Caco-2 (cell line): ENCODE data around the gene TIMP4. TPM values are rescaled to one million over a fixed set of nuclear protein-coding genes. Genes with fewer than 3 reads are reported as not detected.

Experiments
- BruUV-seq: library from RNA; stranded (reverse); fragments of 400-500 nt; replicated peaks from 2 replicates; lab custom pipeline; 2021; lab: Mats Ljungman, UMichigan
- CTCF ChIA-PET: fragments of 300-600 bp; sonication (Branson Sonifier 250); formaldehyde crosslinking; loops from one replicate; lab custom pipeline; 2022; ENCODE audit warnings: antibody characterized with exemption; lab: Charles Lee
- POLR2A ChIA-PET: fragments of 300-600 bp; sonication (Branson Sonifier 250); formaldehyde crosslinking; loops from one replicate; lab custom pipeline; 2022; ENCODE audit warnings: antibody characterized with exemption; lab: Charles Lee
- DNase-seq, 2 experiments: peaks; one replicate each; pipeline versions ENCODE4 v3.0.0 to v3.0.0-alpha.2; 2020 to 2022
- H3K27me3 ChIP-seq: replicated peaks from 2 replicates; pipeline ENCODE4 v1.6.0; 2011; ENCODE audit warnings: low read length; ENCODE audit not compliant: control insufficient read depth, insufficient read depth
- H3K36me3 ChIP-seq: 2 replicates; pipeline ENCODE4 v1.5.1; 2011; ENCODE audit warnings: low read length; ENCODE audit not compliant: control insufficient read depth, insufficient read depth
- H3K4me1 ChIP-seq: fragments of 250-450 bp; sonication (Bioruptor Pico); 2 replicates; pipeline ENCODE4 v1.5.1; 2020; ENCODE audit warnings: mild to moderate bottlenecking
- H3K4me3 ChIP-seq: 2 replicates; pipeline ENCODE4 v1.5.1; 2011; ENCODE audit warnings: low read depth, mild to moderate bottlenecking, control low read depth, low read length
- H3K9me3 ChIP-seq: fragments of 250-450 bp; sonication (Bioruptor Pico); 2 replicates; pipeline ENCODE4 v1.5.1; 2020; ENCODE audit warnings: mild to moderate bottlenecking, moderate library complexity
- H3K27ac Mint-ChIP-seq: one replicate; pipeline ENCODE4 v1.8.0; 2022; ENCODE audit warnings: mixed read lengths; ENCODE audit not compliant: unreplicated experiment
- H3K27me3 Mint-ChIP-seq: one replicate; pipeline ENCODE4 v1.8.0; 2022; ENCODE audit warnings: mixed read lengths; ENCODE audit not compliant: insufficient read depth, unreplicated experiment
- H3K36me3 Mint-ChIP-seq: one replicate; pipeline ENCODE4 v1.8.0; 2022; ENCODE audit warnings: mild to moderate bottlenecking, mixed read lengths; ENCODE audit not compliant: insufficient read depth, unreplicated experiment
- H3K4me1 Mint-ChIP-seq: one replicate; pipeline ENCODE4 v1.8.0; 2022; ENCODE audit warnings: low read depth, mixed read lengths; ENCODE audit not compliant: unreplicated experiment
- H3K4me3 Mint-ChIP-seq: one replicate; pipeline ENCODE4 v1.8.0; 2022; ENCODE audit warnings: mild to moderate bottlenecking, moderate library complexity, mixed read lengths; ENCODE audit not compliant: unreplicated experiment
- H3K9me3 Mint-ChIP-seq: one replicate; pipeline ENCODE4 v1.8.0; 2022; ENCODE audit warnings: mixed read lengths; ENCODE audit not compliant: unreplicated experiment
- intact Hi-C: fragments of 100-400 bp; cut with micrococcal nuclease; formaldehyde crosslinking; loops from one replicate; pipeline ENCODE4 v1.10.0; 2022; ENCODE audit not compliant: unreplicated experiment
- total RNA-seq: library from RNA; stranded (reverse); gene quantifications from 2 replicates; pipeline ENCODE4 v1.2.3, GENCODE V29; 2022
- TF ChIP-seq, protein P1 (sequence below), 2 experiments: fragments of 200-600 bp in 1 of 2; IDR thresholded peaks; 1 replicate in 1 of 2; 2 replicates in 1 of 2; pipeline versions ENCODE4 v1.5.1 to v1.8.0; 2011 to 2022; ENCODE audit warnings: antibody characterized with exemption in 1 of 2, control low read depth in 1 of 2, inconsistent platforms in 1 of 2, low read depth in 1 of 2, low read length in 1 of 2, mild to moderate bottlenecking in 1 of 2, moderate library complexity in 1 of 2; ENCODE audit not compliant: insufficient read depth in 1 of 2, severe bottlenecking in 1 of 2, unreplicated experiment in 1 of 2

The TIMP4 gene
- total RNA-seq, 1 experiment from 2014 or later, result 1.4 TPM

DNA sequence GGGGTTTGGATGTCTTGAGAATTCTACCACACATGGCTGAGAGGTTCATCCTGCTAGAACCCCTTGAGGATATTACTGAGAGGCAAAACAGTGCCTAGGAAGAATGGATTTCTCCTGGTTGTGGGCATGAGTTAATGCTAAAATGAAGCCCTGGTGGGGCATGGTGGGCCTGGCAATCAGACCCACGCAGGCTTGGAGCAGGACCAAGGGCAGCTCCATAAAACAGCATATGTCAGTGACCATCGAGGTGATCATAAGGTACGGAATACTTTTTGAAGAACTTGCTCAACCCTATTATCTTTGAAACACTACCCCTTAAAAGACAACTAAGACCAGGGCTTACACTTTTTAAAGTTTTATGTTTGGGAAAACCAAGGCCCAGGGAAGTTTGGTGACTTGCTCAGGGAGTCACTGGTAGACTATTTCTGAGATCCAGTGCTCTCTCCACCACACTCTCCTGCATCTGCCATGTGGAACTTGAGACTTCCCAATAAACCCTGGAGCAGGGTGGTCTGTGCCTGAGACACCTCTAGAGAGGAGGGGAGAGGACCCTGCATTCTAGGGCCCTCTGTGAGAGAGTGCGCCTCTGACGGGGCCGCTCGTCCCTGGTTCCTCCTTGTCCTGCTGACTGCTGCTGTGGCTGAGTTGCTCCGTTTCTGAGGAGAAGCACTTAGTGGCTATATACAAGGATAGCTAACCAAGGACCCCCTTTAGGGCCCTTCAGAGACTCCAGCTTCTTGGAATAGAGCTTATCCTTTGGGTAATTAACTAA is 28.0 kb upstream of the TIMP4 start:
- H3K4me3 Mint-ChIP-seq, result no peak overlapping the region
- H3K9me3 Mint-ChIP-seq, result peaks cover 2% of the 10 kb centered on the region
- no peaks in the 10 kb centered on the region for H3K36me3 Mint-ChIP-seq
- Histone ChIP-seq H3K4me1 (peaks cover 11% of the 10 kb centered on the region; the same call in 1 of the 2 replicates), H3K4me3 (no peak overlapping the region), H3K9me3 (no peaks in the 10 kb centered on the region), H3K27me3 (no peaks in the 10 kb centered on the region), H3K36me3 (no peaks in the 10 kb centered on the region)
- peaks cover 25% of the 10 kb centered on the region for H3K4me1 Mint-ChIP-seq
- no TSS peak for BruUV-seq
- no peak for DNase-seq
- ChIA-PET CTCF (no interaction called here), POLR2A (no interaction called here)
- H3K27me3 Mint-ChIP-seq, result no peaks in the 10 kb centered on the region
- TF ChIP-seq, protein P1, sequence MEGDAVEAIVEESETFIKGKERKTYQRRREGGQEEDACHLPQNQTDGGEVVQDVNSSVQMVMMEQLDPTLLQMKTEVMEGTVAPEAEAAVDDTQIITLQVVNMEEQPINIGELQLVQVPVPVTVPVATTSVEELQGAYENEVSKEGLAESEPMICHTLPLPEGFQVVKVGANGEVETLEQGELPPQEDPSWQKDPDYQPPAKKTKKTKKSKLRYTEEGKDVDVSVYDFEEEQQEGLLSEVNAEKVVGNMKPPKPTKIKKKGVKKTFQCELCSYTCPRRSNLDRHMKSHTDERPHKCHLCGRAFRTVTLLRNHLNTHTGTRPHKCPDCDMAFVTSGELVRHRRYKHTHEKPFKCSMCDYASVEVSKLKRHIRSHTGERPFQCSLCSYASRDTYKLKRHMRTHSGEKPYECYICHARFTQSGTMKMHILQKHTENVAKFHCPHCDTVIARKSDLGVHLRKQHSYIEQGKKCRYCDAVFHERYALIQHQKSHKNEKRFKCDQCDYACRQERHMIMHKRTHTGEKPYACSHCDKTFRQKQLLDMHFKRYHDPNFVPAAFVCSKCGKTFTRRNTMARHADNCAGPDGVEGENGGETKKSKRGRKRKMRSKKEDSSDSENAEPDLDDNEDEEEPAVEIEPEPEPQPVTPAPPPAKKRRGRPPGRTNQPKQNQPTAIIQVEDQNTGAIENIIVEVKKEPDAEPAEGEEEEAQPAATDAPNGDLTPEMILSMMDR (IDR thresholded peaks at IDR 0.05; ENCODE audit: insufficient read depth in 1 of 2, low read depth in 1 of 2, low read length in 1 of 2, severe bottlenecking in 1 of 2, unreplicated experiment in 1 of 2), result no peak
- intact Hi-C loops, result no loop called here
- no peak overlapping the region for H3K27ac Mint-ChIP-seq

- no peaks in the 10 kb centered on the region for H3K36me3 ChIP-seq
- ChIA-PET POLR2A (no interaction called here), CTCF (no interaction called here)
- TF ChIP-seq, protein P1 (IDR thresholded peaks at IDR 0.05; ENCODE audit: insufficient read depth in 1 of 2, low read depth in 1 of 2, low read length in 1 of 2, severe bottlenecking in 1 of 2, unreplicated experiment in 1 of 2), result no peak
- BruUV-seq, result no TSS peak
- H3K27me3 ChIP-seq, result no peaks in the 10 kb centered on the region
- Mint-ChIP-seq H3K4me3 (no peak overlapping the region), H3K27me3 (no peaks in the 10 kb centered on the region), H3K9me3 (no peaks in the 10 kb centered on the region), H3K27ac (no peak overlapping the region), H3K36me3 (no peaks in the 10 kb centered on the region), H3K4me1 (peaks cover 25% of the 10 kb centered on the region)
- intact Hi-C loops, result no loop called here
- no peak overlapping the region for H3K4me3 ChIP-seq
- peaks cover 11% of the 10 kb centered on the region; the same call in 1 of the 2 replicates for H3K4me1 ChIP-seq
- H3K9me3 ChIP-seq, result no peaks in the 10 kb centered on the region
- DNase-seq, result no peak
Observed at GRCh38 chr3:12186046-12186445, 27.3 kb upstream of the TIMP4 start.

DNA sequence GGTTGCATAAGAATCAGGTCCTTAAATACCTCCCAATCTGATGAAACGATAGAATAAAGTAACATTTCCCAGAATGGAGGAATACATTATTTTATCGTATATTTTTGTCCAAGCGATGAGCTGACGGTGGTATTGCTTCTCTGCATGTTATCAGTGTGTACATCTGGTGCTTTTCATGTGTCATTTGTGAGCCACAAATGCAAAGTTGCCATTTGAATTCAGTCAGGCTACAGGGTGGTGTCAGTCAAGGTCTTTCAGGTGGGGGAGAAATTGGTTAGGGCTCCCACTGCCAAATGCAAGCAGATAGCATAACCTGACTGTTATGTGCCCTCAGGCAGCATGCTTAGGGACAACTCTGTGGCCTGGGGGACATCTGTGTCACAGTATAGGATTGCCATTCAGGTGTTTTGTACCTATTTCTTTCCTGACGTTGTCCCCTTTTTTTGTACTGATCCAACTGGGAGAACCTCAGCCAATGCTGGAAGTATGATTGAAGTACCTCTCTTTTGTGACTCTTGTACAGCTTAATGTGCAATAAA is 26.5 kb upstream of the TIMP4 start:
- Histone ChIP-seq H3K4me3 (no peak overlapping the region), H3K36me3 (no peaks in the 10 kb centered on the region), H3K9me3 (no peaks in the 10 kb centered on the region), H3K4me1 (peaks cover 11% of the 10 kb centered on the region; the same call in 1 of the 2 replicates), H3K27me3 (no peaks in the 10 kb centered on the region)
- Mint-ChIP-seq H3K27ac (no peak overlapping the region), H3K36me3 (no peaks in the 10 kb centered on the region), H3K9me3 (no peaks in the 10 kb centered on the region), H3K4me1 (peaks cover 25% of the 10 kb centered on the region), H3K27me3 (no peaks in the 10 kb centered on the region), H3K4me3 (no peak overlapping the region)
- no peak for DNase-seq
- no TSS peak for BruUV-seq
- TF ChIP-seq, protein P1 (IDR thresholded peaks at IDR 0.05; ENCODE audit: insufficient read depth in 1 of 2, low read depth in 1 of 2, low read length in 1 of 2, severe bottlenecking in 1 of 2, unreplicated experiment in 1 of 2), result no peak
- ChIA-PET POLR2A (no interaction called here), CTCF (no interaction called here)
- intact Hi-C loops, result no loop called here
